GM18909 (cell line): ENCODE measurements around the gene NBPF1.
"Not testable (repeated sequence)": the region's sequence is repeated elsewhere in the genome, so short reads cannot be mapped to it uniquely, and the experiment has no call there.

Experiments used
- ATAC-seq: cut with Tn5 transposase; IDR thresholded peaks from one replicate; pipeline ENCODE4 v1.9.1; 2021; ENCODE audit warnings: mild to moderate bottlenecking; ENCODE audit not compliant: unreplicated experiment, poor library complexity

The NBPF1 gene

GRCh38 chr1:16520435-16521287 lies 92.7 kb downstream of the NBPF1 start:
- not testable (repeated sequence) for ATAC-seq

GRCh38 chr1:16519255-16519951 lies 94.0 kb downstream of the NBPF1 start:
- ATAC-seq = not testable (repeated sequence)

- not testable (repeated sequence) for ATAC-seq
Measured at GRCh38 chr1:16518913-16519254, 94.5 kb downstream of the NBPF1 start.

- not testable (repeated sequence) for ATAC-seq
Measured at GRCh38 chr1:16516694-16517410, 96.5 kb downstream of the NBPF1 start.

- ATAC-seq = not testable (repeated sequence)
Measured at GRCh38 chr1:16514107-16515055, 99.0 kb downstream of the NBPF1 start, which contains the start of gene RNU1-1. Gene RNU1-1 (minus strand): TSS chr1:16514285.

- peak; percentile 95 for ATAC-seq
Measured at GRCh38 chr1:16513412-16514106, 99.8 kb downstream of the NBPF1 start.

- ATAC-seq = not testable (repeated sequence)
Measured at GRCh38 chr1:16512624-16513411, 100.5 kb downstream of the NBPF1 start.
